Measurements from ENCODE around the gene ETV3. TPM values are rescaled to one million over a fixed set of nuclear protein-coding genes. Genes with fewer than 3 reads are reported as not detected.

ETV3 gene
- total RNA-seq, 1 experiment from 2014 or later = 26.2 TPM

- intact Hi-C loops (cut with micrococcal nuclease; ENCODE audit: unreplicated experiment) = no loop called here
- Histone ChIP-seq H3F3A (ENCODE audit: insufficient read depth, low read depth) (no peaks in the 10 kb centered on the region), H4K20me1 (ENCODE audit: insufficient read depth) (no peaks in the 10 kb centered on the region), H3K4me3 (no peak overlapping the region), H3K9me2 (ENCODE audit: insufficient read depth) (no peaks in the 10 kb centered on the region), H3K27me3 (ENCODE audit: insufficient read depth, low read depth) (no peaks in the 10 kb centered on the region), H3K27ac (no peak overlapping the region), H3K4me1 (replicated peaks; ENCODE audit: insufficient read depth) (no peaks in the 10 kb centered on the region), H3K9me3 (ENCODE audit: insufficient read depth, low read depth) (no peaks in the 10 kb centered on the region), H3K4me2 (no peak overlapping the region), H3K79me2 (ENCODE audit: low read depth) (no peaks in the 10 kb centered on the region), H3K36me3 (ENCODE audit: low read depth) (no peaks in the 10 kb centered on the region), H2AFZ (no peak overlapping the region)
- TF ChIP-seq CTCF (conservative IDR thresholded peaks at IDR 0.05) (no peak), EZH2 (IDR thresholded peaks at IDR 0.05; ENCODE audit: low read depth) (no peak)
- POLR2A ChIA-PET (ENCODE audit: unreplicated experiment) = no interaction called here
- DNase-seq = no peak
- no TSS peak for BruUV-seq (replicated peaks)
- CTCF ChIA-PET = no interaction called here
These were observed 39.7 kb downstream of the ETV3 start for GRCh38 chr1:157098519-157098918.

- ChIA-PET CTCF (no interaction called here), POLR2A (ENCODE audit: unreplicated experiment) (no interaction called here)
- Histone ChIP-seq H3F3A (ENCODE audit: insufficient read depth, low read depth) (no peaks in the 10 kb centered on the region), H3K4me2 (no peak overlapping the region), H3K36me3 (ENCODE audit: low read depth) (no peaks in the 10 kb centered on the region), H3K4me3 (no peak overlapping the region), H3K9me2 (ENCODE audit: insufficient read depth) (no peaks in the 10 kb centered on the region), H3K9me3 (ENCODE audit: insufficient read depth, low read depth) (no peaks in the 10 kb centered on the region), H3K27ac (no peak overlapping the region), H3K79me2 (ENCODE audit: low read depth) (no peaks in the 10 kb centered on the region), H4K20me1 (ENCODE audit: insufficient read depth) (no peaks in the 10 kb centered on the region), H3K27me3 (ENCODE audit: insufficient read depth, low read depth) (no peaks in the 10 kb centered on the region), H2AFZ (no peak overlapping the region), H3K4me1 (replicated peaks; ENCODE audit: insufficient read depth) (no peaks in the 10 kb centered on the region)
- intact Hi-C loops (cut with micrococcal nuclease; ENCODE audit: unreplicated experiment) = no loop called here
- BruUV-seq (replicated peaks) = no TSS peak
- no peak for TF ChIP-seq CTCF (conservative IDR thresholded peaks at IDR 0.05)
- DNase-seq = no peak
These were observed 40.5 kb downstream of the ETV3 start for GRCh38 chr1:157097692-157098091.

- TF ChIP-seq EZH2 (IDR thresholded peaks at IDR 0.05; ENCODE audit: low read depth) (no peak), CTCF (conservative IDR thresholded peaks at IDR 0.05) (no peak)
- no TSS peak for BruUV-seq (replicated peaks)
- intact Hi-C loops (cut with micrococcal nuclease; ENCODE audit: unreplicated experiment) = no loop called here
- Histone ChIP-seq H3K4me3 (no peak overlapping the region), H3K9me3 (ENCODE audit: insufficient read depth, low read depth) (no peaks in the 10 kb centered on the region), H3K27me3 (ENCODE audit: insufficient read depth, low read depth) (no peaks in the 10 kb centered on the region), H3K27ac (no peak overlapping the region), H4K20me1 (ENCODE audit: insufficient read depth) (no peaks in the 10 kb centered on the region), H3K4me1 (replicated peaks; ENCODE audit: insufficient read depth) (no peaks in the 10 kb centered on the region), H2AFZ (no peak overlapping the region), H3F3A (ENCODE audit: insufficient read depth, low read depth) (no peaks in the 10 kb centered on the region), H3K36me3 (ENCODE audit: low read depth) (no peaks in the 10 kb centered on the region), H3K4me2 (no peak overlapping the region), H3K79me2 (ENCODE audit: low read depth) (no peaks in the 10 kb centered on the region), H3K9me2 (ENCODE audit: insufficient read depth) (no peaks in the 10 kb centered on the region)
- DNase-seq = no peak
- CTCF ChIA-PET = no interaction called here
- POLR2A ChIA-PET (ENCODE audit: unreplicated experiment) = no interaction called here
These were observed 41.3 kb downstream of the ETV3 start for GRCh38 chr1:157096881-157097280.
